Measurements from ENCODE around the gene SYMPK.
A peak's percentile ranks its signal among the peaks of the same experiment; 100 is the strongest.
"Not testable (repeated sequence)": the region's sequence is repeated elsewhere in the genome, so short reads cannot be mapped to it uniquely, and the experiment has no call there.

Gene SYMPK

GRCh38 chr19:45885556-45886426, 22.8 kb upstream of the SYMPK start, which contains the start of gene IRF2BP1:
TSS of gene IRF2BP1 (minus strand) at chr19:45886141. CDS start at chr19:45885774, 367 bp downstream.
- DNase-seq = peak; percentile 73

- DNase-seq = peak; percentile 16
Observed at GRCh38 chr19:45884682-45885555, 22.0 kb upstream of the SYMPK start.

GRCh38 chr19:45883881-45884681, 21.1 kb upstream of the SYMPK start:
- no peak for DNase-seq

- no peak for DNase-seq
Observed at GRCh38 chr19:45883586-45883880, 20.6 kb upstream of the SYMPK start.

DNA sequence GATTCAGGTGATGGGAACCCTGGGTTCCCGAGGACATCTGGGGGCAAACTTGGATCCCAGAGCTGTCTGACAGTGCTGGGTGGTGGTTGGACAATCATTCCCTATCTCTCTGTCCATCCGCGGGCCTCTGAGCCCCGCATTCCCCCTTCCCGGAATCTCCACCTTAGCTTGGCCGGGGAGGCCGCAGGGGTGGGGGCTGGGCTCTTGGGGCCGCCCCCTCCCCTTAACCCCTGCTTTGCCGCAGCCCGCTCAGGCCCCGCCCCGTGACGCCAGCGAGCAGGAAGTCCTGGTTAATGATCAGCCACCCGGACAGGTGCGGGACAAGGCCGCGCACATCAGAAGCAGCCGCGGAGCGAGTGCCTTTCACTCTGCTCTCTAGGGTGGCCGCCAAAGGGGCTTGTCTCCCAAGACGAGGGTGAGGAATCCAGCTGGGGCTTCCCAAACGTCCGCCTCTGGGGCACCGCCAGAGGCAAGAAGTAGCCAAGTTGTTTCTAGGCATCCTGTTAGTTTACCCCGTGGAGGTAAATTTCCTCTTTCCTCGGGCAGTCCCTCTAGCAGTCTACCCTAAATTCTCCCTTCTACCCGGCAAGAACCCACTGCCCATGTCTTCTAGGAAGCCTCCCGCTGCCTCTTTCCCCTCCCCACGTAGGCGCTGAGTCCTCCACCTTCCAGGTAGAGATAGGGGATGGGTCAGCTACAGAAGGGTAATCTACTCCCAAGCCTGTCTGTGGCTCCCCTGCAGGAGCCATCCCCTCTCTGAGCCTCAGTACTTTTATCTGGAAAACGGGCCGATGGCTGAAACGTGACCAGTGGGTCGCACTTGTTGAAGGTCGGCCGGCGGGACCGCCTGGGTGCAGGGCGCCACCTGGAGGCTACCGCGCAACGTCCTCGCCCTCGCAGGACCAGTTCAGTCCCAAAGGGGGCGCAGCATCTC, 20.0 kb upstream of the SYMPK start:
- peak; percentile 70 for DNase-seq

DNA sequence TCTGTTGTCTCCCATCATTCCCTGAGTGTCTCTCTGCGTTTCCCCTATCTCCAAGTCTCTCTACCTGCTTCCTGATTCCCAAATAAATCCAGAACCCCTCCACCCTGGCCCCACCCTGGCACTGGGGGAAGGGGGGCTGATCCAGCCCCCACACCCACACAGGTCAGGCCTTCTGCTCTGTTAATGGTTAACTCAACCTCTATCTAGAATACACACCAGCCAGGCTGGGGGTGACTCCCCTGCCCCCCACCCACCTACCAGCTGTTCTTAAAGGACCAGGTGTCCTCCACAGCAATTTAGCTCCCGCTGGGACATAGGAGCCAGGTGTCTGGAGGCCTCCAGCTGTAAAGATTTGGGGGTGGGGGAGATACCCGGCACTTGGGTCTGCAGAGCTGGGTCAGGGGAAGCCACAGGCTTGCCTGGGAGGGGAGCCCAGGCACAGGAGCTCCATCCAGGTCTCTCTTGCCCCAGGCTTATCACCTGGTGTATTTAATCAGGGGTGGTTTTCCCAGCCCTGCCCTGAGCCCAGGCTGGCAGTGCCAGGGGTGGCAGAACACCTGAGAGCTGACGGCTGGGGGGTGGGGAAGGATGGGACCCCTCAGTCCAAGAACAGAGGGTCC, 19.1 kb upstream of the SYMPK start:
- no peak for DNase-seq

DNA sequence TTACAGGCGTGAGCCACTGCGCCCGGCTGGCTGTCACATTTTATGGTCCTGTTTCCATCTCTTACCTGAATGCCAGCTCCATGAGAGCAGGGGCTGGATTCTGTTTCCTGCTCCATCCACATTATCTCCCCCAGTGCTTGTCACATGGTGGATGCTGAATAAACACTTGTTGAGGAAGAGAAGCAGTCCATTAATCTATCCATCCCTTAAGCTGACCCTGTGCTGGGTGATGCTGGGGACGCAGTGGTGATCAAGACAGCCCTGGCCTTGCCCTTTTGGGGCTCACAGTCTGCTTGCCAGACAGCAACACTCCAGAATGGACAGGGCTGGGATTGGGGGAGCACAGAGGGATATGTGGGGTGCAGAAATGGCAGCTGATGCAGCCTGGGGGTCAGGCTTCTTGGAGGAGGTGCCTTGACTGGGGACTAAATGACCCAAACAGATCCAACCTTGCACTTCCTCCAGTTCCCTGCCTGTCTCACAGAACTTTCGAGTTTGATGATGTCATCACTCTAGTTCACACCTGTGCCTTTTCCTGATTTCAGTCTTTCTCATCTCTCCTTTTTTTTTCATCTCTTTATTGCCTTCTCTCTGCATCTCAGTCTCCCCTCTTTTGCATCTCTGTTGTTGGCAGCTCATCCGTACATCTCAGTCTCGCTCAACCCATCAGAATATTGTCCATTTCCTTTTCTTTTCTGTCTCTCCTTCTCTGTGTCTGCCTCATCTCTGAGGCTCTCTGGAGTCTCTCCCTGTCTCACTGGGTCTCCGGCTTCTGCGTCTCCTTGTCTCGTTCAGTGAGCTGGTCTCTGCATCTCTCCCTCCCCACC, 18.3 kb upstream of the SYMPK start:
- DNase-seq = no peak

DNA sequence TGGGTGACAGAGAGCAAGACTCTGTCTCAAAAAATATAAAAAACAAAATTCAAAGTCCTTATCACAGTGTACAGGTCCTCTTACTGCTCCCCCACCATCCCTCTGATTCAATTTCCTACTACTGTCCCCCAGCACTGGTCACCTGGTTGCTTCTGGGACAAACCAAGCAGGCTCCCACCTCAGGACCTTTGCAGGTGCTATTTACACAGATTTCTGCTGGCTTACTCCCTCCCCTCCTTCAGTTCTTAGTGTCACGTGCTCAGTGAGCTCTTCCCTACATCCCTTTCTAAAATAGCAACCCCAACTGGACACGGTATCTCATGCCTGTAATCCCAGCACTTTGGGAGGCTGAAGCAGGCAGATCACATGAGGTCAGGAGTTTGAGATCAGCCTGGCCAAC, 17.0 kb upstream of the SYMPK start:
- DNase-seq = no peak

GRCh38 chr19:45879055-45879454, 16.1 kb upstream of the SYMPK start:
- no peak for DNase-seq

GRCh38 chr19:45878043-45878794, 15.3 kb upstream of the SYMPK start:
- no peak for DNase-seq

- no peak for DNase-seq
Observed at GRCh38 chr19:45876411-45877197, 13.7 kb upstream of the SYMPK start.

GRCh38 chr19:45876161-45876410, 13.1 kb upstream of the SYMPK start:
- DNase-seq = no peak

GRCh38 chr19:45874620-45874966, 11.6 kb upstream of the SYMPK start:
- no peak for DNase-seq

- no peak for DNase-seq
Observed at GRCh38 chr19:45873219-45873772, 10.3 kb upstream of the SYMPK start.

- no peak for DNase-seq
Observed at GRCh38 chr19:45872095-45872919, 9.4 kb upstream of the SYMPK start.

DNA sequence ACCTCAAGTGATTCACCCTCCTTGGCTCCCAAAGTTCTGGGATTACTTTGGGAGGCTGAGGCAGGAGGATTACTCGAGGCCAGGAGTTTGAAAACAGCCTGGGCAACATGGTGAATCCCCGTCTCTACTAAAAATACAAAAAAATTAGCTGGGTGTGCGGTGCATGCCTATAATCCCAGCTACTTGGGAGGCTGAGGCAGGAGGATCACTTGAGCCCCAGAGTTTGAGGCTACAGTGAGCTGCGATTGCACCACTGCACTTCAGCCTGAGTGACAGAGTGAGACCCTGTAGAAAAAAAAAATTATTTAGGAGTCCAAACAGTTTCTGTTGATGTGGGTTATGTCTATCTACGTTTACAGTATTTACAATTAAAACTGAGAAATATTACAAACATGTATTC, 7.9 kb upstream of the SYMPK start:
- DNase-seq = no peak

DNA sequence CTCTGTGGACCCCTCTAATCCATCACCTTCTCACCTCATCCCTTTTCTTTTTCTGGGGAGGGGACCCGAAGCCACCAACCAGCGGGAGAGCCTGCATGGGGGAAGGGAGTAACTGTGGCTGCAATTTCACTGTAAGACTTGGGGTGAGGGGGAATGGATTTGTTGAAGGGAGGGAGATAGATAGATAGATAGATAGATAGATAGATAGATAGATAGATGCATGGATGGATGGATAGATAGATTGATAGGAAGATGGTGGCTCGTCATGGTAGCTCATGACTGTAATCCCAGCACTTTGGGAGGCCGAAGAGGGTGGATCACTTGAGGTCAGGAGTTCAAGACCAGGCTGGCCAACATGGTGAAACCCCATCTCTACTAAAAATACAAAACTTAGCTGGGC, 4.3 kb upstream of the SYMPK start:
- not testable (repeated sequence) for DNase-seq
